ENCODE results near the gene GGTLC2.

DNA sequence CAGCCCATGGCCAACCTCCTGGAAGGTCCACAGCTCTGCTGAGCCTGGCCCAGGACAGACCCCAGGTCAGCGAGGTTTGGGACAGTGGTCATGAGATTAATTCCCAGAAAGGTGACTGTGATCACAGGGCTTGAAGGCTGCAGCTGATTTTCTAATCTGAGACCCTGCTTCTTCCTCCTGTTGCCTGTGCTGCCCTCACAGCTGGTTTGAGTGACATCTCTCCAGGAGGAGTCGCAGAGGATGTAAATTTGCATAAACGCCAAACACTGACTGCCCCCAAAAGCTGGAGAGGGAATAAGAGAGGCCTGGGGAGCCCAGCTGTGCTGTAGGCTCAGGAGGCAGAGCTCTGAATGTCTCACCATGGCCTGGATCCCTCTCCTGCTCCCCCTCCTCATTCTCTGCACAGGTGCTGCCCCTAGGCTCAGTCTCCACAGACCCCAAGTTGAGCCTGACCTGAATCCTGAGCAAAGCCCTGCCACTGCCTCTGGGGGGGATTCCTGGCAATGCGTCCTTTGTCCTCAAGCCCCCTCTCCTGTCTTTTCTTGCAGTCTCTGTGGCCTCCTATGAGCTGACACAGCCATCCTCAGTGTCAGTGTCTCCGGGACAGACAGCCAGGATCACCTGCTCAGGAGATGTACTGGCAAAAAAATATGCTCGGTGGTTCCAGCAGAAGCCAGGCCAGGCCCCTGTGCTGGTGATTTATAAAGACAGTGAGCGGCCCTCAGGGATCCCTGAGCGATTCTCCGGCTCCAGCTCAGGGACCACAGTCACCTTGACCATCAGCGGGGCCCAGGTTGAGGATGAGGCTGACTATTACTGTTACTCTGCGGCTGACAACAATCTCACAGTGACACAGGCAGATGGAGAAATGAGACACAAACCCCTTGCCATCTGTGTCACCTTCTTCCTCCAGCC is 23.8 kb downstream of the GGTLC2 start:
- TF ChIP-seq TCF7L2 (IDR thresholded peaks at IDR 0.05; ENCODE audit: low read depth, low read length) (no peak), CTCF (IDR thresholded peaks at IDR 0.05) (no peak)
- TF ChIP-seq, protein P1, sequence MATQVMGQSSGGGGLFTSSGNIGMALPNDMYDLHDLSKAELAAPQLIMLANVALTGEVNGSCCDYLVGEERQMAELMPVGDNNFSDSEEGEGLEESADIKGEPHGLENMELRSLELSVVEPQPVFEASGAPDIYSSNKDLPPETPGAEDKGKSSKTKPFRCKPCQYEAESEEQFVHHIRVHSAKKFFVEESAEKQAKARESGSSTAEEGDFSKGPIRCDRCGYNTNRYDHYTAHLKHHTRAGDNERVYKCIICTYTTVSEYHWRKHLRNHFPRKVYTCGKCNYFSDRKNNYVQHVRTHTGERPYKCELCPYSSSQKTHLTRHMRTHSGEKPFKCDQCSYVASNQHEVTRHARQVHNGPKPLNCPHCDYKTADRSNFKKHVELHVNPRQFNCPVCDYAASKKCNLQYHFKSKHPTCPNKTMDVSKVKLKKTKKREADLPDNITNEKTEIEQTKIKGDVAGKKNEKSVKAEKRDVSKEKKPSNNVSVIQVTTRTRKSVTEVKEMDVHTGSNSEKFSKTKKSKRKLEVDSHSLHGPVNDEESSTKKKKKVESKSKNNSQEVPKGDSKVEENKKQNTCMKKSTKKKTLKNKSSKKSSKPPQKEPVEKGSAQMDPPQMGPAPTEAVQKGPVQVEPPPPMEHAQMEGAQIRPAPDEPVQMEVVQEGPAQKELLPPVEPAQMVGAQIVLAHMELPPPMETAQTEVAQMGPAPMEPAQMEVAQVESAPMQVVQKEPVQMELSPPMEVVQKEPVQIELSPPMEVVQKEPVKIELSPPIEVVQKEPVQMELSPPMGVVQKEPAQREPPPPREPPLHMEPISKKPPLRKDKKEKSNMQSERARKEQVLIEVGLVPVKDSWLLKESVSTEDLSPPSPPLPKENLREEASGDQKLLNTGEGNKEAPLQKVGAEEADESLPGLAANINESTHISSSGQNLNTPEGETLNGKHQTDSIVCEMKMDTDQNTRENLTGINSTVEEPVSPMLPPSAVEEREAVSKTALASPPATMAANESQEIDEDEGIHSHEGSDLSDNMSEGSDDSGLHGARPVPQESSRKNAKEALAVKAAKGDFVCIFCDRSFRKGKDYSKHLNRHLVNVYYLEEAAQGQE (IDR thresholded peaks at IDR 0.05; ENCODE audit: insufficient read depth in 1 of 2, low read depth in 2 of 2, low read length in 1 of 2), result no peak

Measured in Panc1 (cell line).